ENCODE results near the gene GABPB1.
A peak's percentile ranks its signal among the peaks of the same experiment; 100 is the strongest.

GABPB1 gene

DNA sequence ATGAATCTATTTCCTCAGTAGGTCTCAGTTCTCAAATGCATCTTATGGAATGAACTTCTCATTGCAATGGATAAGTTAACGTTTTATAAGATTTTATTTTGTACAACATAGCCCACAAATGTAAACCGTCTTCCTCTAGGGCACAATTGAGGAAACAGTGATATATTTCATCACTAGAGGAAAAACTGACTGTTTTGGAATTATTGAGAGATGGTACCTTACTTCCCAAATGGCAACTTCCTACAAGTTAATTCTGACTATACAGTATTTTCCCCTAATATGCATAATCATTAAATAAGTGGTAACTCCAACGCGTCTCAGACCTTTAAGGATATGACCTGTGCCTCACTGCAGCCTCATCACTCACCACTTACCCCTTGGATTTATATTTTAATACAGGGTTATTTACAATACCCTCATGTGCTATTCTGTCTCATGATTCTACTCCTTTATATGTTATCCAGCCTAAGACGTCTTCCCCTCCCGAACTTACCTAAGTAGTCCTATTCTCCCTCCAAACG lies 13.3 kb downstream of the GABPB1 start:
- DNase-seq, result no peak

DNA sequence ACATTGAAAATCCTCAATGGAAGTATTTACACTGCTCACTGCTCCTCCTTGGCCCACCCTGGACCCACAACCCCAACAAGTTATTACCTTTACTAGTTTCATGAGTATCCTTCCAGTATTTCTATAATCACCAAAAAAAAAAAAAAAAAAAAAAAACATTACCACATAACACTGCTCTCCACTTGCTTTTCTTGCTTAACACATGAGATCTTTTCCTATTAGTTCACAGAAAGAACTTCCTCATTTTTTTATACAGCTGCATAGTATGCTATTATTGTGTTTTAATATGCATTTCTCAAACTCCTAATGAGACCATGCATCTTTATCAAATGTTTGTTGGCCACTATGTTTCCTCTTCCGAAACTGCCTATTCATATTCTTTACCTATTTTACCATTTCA lies 14.6 kb downstream of the GABPB1 start:
- DNase-seq, result no peak

DNA sequence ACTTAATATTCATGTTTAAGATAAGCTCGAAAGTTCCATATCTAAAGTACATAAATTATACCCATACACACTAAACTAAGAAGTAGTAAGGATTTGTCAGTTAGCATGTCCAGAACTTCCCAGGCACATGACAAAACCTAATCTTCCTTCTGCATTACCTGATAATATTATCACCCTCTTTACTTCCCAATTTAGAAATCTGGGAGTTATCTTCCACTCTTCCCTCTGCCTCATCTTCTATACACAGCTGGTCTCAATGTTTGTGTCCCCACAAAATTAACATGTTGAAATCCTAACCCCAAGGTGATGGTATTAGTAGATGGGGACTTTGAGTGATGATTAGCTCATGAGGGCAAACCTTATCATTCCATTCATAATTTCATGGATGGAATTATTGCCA lies 15.3 kb downstream of the GABPB1 start:
- DNase-seq, result no peak

DNA sequence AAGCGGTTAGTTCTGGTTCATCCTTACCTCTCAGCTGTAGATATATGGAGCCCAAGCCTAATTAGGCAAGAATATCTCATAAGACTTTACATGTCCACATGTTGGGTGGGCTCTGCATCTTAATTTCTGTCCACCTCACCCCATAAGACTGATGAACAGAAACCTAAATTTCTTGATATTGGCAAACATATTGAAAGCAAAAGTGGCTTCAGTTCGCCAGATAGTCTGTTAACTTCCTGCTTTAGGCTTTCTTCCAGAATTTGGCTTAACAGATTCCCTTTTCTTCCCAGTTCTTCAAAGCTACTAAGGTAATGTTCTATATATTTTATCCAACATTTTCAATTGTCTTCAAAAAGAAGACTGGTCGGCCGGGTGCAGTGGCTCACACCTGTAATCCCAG lies 19.7 kb downstream of the GABPB1 start:
- no peak for DNase-seq

DNA sequence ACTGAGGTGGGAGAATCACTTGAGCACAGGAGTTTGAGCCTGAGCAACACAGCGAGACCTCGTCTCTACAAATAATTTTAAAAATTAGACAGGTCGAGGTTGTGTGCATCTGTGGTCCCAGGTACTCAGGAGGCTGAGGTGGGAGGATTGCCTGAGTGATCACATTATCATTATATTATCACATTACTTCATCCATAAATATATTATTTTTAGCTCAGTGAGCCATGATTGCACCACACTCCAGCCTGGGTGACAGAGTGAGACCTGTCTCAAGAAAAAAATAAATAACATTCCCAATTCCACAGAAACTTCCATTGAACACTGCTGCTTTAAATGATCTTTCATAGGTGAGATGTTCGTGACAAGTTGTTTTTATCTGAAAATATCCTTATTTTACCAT lies 21.8 kb downstream of the GABPB1 start:
- DNase-seq, result no peak

DNA sequence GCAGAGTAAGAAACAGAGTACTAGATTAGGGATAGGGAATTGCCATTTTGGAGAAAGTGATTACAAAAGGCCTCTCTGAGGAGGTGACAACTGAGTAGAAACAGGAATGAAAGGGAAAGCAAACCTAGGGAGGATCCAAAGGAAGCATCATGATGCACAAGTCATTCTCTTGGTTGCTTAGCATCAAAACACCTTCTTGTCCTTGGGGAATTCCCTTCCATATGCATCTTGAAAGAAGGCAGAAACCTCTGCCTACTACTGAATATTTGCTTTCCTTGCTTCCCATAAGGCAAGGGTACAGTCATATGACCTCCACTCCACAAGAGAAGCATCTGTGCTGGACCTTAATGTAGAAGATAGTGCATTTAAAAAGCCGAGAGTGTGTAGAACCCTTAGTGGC lies 24.1 kb downstream of the GABPB1 start:
- no peak for DNase-seq

DNA sequence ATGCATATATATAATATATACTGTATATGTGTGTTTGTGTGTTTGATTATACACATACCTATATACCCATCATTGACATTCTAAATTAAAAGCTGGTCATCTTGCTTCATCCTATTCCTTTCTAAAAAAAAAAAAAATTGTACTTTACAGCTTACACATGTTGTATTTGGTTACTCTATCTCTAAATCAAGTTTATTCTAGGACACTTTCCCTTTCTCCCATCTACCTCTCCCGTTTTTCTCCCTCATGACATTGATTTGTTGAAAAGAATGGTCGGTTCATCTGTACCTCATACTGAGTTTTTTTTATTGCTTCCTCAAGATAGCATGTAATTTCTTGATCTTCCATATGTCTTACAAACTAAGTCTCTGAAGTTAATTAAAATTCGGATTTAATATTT lies 26.9 kb downstream of the GABPB1 start:
- DNase-seq, result no peak

DNA sequence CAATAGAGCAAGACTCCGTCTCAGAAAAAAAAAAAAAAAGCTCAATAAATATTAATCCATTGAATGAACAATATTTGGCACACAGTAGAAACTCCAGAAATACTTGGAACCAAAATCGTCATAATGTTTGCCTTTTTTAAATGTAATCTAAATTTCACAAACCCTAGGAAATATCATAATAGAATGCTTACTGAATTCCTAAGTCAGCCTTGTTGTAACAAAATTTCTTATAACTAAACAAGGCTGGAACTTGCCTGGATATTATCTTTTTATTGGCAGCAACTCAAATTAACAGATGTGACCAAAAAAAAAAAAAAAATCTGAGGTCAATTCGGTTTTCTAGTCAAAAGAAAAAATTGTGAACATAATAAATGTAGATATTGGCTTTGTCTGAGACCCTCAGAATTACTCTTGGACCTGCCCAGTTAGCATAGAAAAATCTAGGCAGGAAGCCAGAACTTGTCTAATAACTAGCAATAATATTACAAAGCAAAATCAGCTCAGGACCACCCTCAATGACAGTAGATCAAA lies 33.3 kb downstream of the GABPB1 start:
- DNase-seq, result no peak

DNA sequence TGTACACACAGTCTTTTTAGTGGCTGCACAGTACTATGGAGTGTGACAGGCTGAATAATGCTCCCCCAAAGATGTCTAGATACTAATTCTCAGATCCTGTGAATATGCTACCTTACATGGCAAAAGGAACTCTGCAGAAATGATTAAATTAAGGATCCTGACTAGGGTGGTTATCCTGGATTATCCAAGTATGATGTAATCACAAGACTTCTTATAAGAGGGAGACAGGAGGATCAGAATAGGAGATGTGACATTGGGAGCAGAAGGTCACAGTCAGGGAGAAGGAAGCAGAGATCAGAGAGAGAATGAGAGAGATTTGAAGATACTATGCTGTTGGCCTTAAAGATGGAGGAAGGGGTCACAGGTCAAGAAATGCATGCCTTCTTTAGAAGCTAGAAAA lies 34.5 kb downstream of the GABPB1 start:
- DNase-seq, result no peak

DNA sequence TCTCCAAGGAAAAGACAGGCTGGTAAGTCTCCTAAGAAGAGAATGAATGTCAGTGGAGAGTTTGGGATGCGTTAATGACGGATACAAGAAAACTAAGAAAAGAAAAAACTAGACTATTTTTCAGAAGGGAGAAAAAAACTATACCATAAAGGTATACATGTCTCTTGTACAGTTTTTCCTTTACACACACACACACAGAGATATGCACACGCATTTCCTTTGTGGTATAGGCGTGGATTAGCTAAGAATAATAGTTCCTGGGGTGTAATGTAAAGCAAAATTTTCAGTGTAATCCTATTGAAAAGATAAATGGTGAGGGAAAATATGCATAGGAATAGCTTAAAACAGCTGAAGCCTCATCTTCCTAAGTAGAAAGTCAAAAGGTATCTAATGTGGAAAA lies 36.3 kb downstream of the GABPB1 start:
- DNase-seq, result no peak

DNA sequence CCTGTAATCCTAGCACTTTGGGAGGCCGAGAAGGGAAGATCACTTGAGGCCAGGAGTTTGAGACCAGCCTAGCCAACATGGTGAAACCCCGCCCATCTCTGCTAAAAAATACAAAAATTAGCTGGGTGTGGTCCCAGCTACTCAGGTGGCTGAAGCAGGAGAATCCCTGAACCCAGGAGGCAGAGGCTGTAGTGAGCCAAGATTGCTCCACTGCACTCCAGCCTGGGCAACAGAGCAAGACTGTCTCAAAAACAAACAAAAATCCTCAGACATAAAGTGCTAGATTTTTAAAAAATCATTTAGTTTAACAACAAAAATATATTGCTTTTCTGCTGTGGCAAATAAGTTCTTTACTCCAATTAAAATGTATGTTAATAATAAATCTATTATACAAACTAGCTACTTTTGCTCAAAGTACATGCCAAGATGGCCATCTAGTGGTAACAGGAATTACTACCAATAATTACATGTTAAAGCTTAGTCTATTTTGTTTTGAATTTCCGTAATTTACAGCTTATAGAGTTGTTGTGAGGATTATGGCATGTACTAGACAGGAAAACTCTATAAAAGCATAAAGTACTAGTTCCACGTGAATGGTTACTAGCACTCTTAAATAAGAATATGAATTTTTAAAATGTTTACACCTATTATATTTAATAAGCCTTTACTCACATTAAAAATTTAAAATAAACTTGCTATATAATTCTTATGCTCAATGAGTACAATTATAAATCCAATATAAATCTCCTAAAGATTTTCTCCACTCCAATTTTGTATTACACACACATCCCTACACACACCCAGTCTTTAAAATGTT lies 39.0 kb downstream of the GABPB1 start:
- DNase-seq, result peak; percentile 49

DNA sequence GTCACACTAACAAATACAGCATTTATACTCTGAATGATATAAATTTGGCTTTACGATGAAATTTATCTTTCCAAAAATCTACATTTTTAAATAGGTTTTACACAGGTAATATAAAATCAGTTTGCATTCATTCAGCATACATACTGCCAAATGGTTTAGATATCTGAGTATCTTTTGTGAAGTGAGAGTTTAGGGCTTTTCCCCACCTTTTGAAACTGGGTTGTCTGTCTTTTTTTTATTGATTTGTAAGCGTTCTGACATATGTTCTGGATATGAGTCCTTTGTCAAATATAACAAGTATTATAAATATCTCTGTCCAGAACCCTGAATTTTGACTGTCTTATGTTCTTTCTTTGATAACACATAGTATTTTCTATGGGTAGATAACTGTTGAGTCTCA lies 42.4 kb downstream of the GABPB1 start:
- no peak for DNase-seq

DNA sequence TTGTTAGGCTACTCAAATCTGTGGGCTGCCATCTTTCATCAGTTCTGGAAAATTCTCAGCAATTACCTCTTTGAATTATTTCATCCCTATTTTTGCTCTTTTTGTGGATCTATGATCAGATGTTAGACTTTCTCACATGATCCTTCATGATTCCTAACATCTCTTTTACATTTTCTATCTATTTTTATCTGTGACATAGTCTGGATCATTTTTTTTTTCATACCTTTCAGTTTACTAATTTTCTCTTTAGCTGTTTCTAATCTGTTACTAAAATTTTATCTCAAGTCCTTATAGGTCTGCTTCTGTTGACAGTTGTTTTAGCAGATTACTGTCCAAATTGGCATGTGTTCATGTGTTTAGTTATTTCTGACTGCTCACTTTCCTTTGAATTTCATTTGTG lies 47.2 kb downstream of the GABPB1 start:
- DNase-seq, result no peak

DNA sequence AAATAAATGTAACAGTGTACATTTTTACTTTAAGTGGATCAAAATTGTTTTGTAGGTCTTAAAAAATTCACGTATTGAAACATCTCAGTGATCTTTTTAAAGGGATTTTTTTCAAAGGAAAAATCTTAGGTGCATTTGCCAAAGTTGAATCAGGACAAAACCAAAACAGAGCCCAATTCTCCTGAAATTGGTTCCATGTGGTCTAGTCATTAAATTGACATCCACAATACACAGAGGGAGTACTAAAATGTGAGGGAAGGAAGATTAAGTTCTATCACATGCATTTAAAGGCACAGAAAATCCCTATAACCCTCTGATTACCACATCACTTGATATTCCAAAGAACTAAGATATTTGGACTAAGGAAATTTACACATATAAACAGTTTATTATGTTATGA lies 50.2 kb downstream of the GABPB1 start:
- peak; percentile 32 for DNase-seq

DNA sequence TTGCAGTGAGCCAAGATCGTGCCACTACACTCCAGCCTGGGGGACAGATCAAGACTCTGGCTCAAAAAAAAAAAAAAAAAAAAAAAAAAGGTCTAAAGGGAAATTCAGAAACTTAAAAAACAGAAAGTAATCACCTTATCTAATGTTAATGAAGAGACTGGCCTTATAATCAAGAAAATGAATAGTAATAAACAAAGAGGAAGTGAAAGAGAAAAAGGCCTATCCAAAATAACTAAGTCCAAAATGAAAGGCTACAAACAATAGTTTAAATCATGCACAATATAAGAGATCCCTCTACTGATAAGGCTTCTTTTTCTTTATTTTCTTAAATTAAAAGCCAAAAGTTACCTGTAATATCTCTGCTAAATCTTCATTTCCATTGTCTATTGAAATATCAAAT lies 52.4 kb downstream of the GABPB1 start:
- DNase-seq, result no peak

DNA sequence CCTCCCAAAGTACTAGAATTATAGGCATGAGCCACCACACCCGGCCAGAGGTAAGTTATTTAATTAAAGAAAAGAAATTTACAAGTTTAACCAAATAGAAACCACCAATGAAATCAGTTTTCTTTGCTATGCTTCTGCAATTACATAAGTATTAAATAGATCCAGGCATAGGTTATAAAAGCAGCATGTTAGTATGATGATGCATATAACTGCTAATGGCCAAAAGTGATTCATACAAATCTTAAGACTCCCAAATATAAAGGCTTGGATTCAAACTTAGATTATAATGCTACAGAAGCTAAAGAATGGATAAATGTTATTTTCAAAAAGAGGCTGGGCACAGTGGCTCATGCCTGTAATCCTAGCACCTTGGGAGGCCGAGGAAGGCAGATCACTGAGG lies 56.7 kb downstream of the GABPB1 start:
- no peak for DNase-seq

DNA sequence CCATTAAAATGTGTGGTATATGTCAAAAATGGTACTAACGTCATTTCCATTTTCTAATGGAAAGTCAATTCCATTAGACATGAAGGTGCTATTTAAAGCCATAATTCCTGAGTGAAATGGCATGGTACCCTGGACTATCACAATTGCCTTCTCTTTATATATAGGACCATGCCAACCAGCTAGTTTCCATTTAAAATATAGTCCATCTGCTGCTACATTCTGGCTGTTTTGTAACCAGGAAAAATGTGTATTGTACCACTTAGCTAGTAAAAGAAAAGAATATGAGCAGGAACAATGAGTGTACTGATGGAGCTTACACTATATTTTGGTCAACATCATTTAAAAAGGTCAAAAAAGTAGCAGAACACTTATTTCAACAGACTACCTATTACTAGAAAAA lies 59.0 kb downstream of the GABPB1 start:
- no peak for DNase-seq

DNA sequence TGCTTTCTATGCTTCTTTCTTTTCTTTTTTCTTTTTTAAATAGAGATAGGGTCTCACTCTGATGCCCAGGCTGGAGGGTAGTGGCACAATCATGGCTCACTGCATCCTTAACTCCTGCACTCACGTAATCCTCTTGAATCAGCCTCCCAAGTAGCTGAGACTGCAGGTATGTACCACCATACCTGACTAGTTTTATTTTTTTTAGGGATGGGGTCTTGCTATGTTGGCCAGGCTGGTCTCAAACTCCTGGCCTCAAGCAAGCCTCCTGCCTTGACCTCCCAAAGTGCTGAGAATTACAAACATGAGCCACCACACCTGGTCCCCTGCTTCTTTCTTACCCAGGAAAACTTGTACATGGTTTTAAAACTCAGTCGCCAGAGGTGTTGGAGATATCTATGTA lies 65.2 kb downstream of the GABPB1 start:
- DNase-seq, result no peak

DNA sequence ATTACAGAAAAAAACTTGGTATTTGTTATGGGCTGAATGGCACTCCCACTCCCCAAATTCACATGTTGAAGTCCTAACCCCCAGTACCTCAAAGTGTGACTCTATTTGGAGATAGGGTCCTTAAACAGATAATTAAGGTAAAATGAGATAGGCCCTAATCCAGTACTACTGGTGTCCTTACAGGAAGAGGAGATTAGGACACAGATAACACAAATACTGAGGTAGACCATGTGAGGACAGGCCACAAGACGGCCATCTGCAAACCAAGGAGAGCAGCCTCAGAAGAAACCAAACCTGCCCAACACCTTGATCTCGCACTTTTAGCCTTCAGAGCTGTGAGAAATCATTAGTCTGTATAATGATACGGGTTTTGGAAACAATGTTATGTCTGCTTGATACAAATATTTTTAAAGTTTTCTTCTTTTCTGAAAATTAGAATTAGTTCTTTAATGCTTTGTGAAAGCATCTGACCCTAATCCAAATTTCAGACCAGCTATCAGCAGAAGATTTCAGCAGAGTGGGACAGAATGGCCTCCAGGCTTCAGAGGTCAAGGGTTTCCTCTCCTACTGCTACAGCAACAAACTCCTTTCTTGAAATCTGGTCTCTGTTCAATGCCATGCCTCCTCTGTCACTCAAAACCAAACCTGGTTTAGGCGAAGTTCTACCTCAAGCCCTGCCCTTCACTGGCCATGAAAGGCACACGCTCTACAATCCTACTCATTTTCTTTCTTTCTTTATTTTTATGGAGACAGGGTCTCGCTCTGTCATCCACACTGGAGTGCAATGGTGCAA lies 67.5 kb downstream of the GABPB1 start:
- DNase-seq, result no peak

DNA sequence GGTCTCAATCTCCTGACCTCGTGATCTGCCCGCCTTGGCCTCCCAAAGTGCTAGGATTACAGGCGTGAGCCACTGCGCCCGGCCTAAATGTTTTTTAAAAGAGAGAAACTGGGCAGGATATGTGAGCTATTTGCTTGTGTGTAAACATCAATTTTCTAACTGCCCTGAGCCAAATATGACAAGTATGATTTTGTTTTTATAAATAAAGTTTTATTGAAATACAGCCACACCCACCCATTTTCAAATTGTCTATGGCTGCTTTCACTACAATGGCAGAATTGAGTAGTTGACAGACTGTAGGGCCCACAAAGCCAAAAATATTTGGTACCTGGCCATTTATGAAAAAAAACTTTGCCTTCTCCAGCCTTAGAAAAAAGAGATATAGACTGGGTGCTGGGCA lies 73.6 kb downstream of the GABPB1 start:
- no peak for DNase-seq

DNA sequence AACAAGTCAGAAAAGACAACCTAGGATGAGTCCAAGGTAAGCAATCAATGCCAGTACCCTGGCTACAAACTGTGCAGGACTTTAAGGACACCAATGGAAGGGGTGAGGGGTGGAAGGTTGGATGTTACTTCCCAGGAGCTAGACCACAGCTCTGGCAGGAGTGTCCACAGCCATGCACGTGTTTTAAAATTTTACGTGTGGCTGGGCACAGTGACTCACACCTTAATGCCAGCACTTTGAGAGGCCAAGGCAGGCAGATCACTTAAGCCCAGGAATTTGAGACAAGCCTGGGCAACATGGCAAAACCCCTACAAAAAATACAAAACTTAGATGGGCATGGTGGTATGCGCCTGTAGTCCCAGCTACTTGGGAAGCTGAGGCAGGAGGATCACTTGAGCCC lies 74.7 kb downstream of the GABPB1 start:
- no peak for DNase-seq

DNA sequence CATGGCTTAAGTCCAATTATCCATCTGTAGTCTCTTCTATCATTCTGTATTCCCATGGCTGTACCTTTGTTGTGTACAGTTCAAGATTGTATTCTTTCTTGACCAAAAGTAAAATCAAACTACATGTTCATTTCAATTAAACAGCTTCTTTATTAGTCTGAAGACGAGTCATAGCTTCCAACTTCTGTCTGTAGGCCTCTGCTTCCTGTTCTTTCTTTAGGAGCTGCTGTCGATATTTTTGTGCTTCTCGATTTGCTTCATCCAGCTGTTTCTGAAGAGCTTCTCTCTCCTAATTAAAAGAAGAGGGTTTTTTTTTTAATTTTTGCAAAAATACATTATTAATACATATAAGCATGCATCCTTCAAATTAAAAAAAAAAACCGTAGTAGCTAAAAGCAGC lies 76.5 kb downstream of the GABPB1 start:
- DNase-seq, result no peak

DNA sequence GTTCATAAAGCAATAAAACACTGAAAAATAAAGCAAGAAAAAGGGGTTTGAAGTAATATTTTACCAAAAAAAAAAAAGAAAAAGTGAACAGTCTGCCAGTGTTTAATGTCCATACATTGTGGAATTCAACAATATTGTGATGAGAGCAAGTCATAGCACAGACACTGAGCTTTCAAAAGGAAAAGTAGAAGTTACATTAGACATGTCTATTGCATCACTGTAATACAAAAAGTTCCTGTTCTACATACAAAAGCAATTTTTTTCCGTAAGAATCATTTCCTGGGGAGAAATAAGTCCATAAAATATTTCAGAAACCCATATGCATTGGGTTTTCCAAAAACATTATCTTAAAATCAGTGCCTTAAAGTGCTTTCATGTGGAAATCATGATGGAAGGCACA lies 77.6 kb downstream of the GABPB1 start:
- DNase-seq, result no peak

DNA sequence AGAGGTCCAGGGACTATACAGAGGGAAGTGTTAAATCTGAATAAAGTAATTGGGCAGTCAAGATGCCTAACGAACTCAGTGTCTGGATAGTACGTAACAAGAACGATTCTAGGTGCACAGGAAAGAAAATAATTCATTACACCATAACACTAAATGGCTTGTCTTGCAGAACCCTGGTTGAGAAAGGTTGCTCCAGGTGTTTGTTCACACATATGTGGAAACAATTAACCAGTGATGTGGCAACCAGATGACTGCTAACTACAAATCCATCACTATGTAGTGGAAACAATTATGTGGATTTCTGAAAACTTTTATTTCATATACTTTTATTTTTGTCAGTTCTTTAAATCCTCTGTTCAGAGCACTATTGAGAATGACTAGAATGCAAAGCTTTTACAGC lies 79.1 kb downstream of the GABPB1 start:
- DNase-seq, result no peak
